Body of pancreas (tissue), 4 donors: ENCODE measurements around the gene SRR.

Source experiments
- POLR2A ChIP-seq, 3 donors: fragments of 450-650 bp; IDR thresholded peaks; one replicate each; pipeline ENCODE4 v1.6.1; 2016; ENCODE audit warnings: antibody characterized with exemption in 3 of 3, mild to moderate bottlenecking in 2 of 3
- TF ChIP-seq, protein P1 (sequence below), 7 experiments: fragments of 450-650 bp in 4 of 7; fragments of 200-600 bp in 3 of 7; sonication (generic) in 3 of 7; IDR thresholded peaks; one replicate each; pipeline ENCODE4 v1.5.1; 2016 to 2019; ENCODE audit warnings: antibody characterized with exemption in 7 of 7

DNA sequence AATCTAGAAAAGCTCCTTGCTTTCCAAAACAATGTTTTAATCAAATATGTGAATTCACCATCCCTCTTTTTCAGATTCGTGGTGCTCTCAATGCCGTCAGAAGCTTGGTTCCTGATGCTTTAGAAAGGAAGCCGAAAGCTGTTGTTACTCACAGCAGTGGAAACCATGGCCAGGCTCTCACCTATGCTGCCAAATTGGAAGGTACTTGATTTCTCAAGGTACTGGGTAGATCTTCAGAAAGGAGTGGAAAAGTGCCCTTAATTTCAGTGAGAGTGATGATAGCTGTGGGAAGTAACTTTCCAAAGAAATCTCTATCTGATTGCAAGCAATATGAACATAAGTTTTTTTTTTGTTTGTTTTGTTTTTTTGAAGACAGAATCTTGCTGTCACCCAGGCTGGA lies 14.0 kb downstream of the SRR start:
- TF ChIP-seq, protein P1, sequence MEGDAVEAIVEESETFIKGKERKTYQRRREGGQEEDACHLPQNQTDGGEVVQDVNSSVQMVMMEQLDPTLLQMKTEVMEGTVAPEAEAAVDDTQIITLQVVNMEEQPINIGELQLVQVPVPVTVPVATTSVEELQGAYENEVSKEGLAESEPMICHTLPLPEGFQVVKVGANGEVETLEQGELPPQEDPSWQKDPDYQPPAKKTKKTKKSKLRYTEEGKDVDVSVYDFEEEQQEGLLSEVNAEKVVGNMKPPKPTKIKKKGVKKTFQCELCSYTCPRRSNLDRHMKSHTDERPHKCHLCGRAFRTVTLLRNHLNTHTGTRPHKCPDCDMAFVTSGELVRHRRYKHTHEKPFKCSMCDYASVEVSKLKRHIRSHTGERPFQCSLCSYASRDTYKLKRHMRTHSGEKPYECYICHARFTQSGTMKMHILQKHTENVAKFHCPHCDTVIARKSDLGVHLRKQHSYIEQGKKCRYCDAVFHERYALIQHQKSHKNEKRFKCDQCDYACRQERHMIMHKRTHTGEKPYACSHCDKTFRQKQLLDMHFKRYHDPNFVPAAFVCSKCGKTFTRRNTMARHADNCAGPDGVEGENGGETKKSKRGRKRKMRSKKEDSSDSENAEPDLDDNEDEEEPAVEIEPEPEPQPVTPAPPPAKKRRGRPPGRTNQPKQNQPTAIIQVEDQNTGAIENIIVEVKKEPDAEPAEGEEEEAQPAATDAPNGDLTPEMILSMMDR (IDR thresholded peaks at IDR 0.05) = no peak
- no peak for TF ChIP-seq POLR2A (IDR thresholded peaks at IDR 0.05)
